CD4-positive, alpha-beta T cell treated with Interleukin-2 at 100 ng/mL for 4 hours (primary cell): Measurements from ENCODE around the gene ACOX1.

Experiments used
- DNase-seq: peaks from one replicate; pipeline ENCODE4 v3.0.0-alpha.2; 2020; ENCODE audit warnings: low spot score

Gene ACOX1

GRCh38 chr17:75933808-75934207 lies 45.2 kb downstream of the ACOX1 start:
- no peak for DNase-seq

- DNase-seq, result no peak
Measured at GRCh38 chr17:75932852-75933251, 46.1 kb downstream of the ACOX1 start.

- DNase-seq, result no peak
Measured at GRCh38 chr17:75931062-75931461, 47.9 kb downstream of the ACOX1 start.

- DNase-seq, result no peak
Measured at GRCh38 chr17:75927286-75927922, 51.6 kb downstream of the ACOX1 start.

- DNase-seq, result no peak
Measured at GRCh38 chr17:75926456-75926855, 52.5 kb downstream of the ACOX1 start.

- no peak for DNase-seq
Measured at GRCh38 chr17:75925912-75926311, 53.1 kb downstream of the ACOX1 start.

- no peak for DNase-seq
Measured at GRCh38 chr17:75925103-75925502, 53.9 kb downstream of the ACOX1 start.

- DNase-seq, result no peak
Measured at GRCh38 chr17:75922963-75923874, 55.7 kb downstream of the ACOX1 start.

GRCh38 chr17:75922173-75922961 lies 56.6 kb downstream of the ACOX1 start:
- no peak for DNase-seq

- DNase-seq, result no peak
Measured at GRCh38 chr17:75921596-75921995, 57.4 kb downstream of the ACOX1 start.

- DNase-seq, result no peak
Measured at GRCh38 chr17:75920045-75920560, 58.9 kb downstream of the ACOX1 start.

- DNase-seq, result no peak
Measured at GRCh38 chr17:75919611-75920010, 59.4 kb downstream of the ACOX1 start.

GRCh38 chr17:75917917-75918445 lies 61.0 kb downstream of the ACOX1 start:
- DNase-seq, result no peak

- DNase-seq, result no peak
Measured at GRCh38 chr17:75917141-75917916, 61.6 kb downstream of the ACOX1 start.

- no peak for DNase-seq
Measured at GRCh38 chr17:75915268-75915667, 63.7 kb downstream of the ACOX1 start.

- no peak for DNase-seq
Measured at GRCh38 chr17:75914643-75915267, 64.2 kb downstream of the ACOX1 start.

GRCh38 chr17:75913537-75914210 lies 65.3 kb downstream of the ACOX1 start:
- DNase-seq, result no peak

GRCh38 chr17:75910699-75911098 lies 68.3 kb downstream of the ACOX1 start:
- no peak for DNase-seq

- DNase-seq, result no peak
Measured at GRCh38 chr17:75909812-75910274, 69.1 kb downstream of the ACOX1 start.
